OCI-LY3 (cell line): ENCODE data around the gene NHLRC4.

Source experiments
- CTCF ChIP-seq: fragments of 200-600, 300-600 bp; sonication (generic); IDR thresholded peaks from 2 replicates; pipeline ENCODE4 v1.5.1; 2014; ENCODE audit warnings: antibody characterized with exemption, low read length, low read depth
- EZH2phosphoT487 ChIP-seq: fragments of 200-600 bp; shearing (Covaris generic); IDR thresholded peaks from 2 replicates; pipeline ENCODE4 v1.6.1; 2018; ENCODE audit warnings: antibody characterized with exemption, mixed run types, low read depth

GRCh38 chr16:524274-525040 is 42.3 kb upstream of the NHLRC4 start:
- TF ChIP-seq CTCF (no peak), EZH2phosphoT487 (no peak)
